HG03039 (cell line): Measurements from ENCODE around the gene DARS1.
A peak's percentile ranks its signal among the peaks of the same experiment; 100 is the strongest.

ENCODE experiments used
- ATAC-seq: cut with Tn5 transposase; IDR thresholded peaks from one replicate; pipeline ENCODE4 v1.9.1; 2021; ENCODE audit warnings: mild to moderate bottlenecking, moderate library complexity; ENCODE audit not compliant: unreplicated experiment

The DARS1 gene

GRCh38 chr2:135985018-135985825 lies at the start of gene DARS1:
Gene DARS1 (minus strand): TSS chr2:135985626. CDS start chr2:135985468, 158 bp downstream.
- peak; percentile 84 for ATAC-seq

- ATAC-seq = no peak
Measured at GRCh38 chr2:136034629-136035028, 49.2 kb upstream of the DARS1 start.

- no peak for ATAC-seq
Measured at GRCh38 chr2:136032817-136033535, 47.5 kb upstream of the DARS1 start.

GRCh38 chr2:136032192-136032591 lies 46.8 kb upstream of the DARS1 start:
- no peak for ATAC-seq

- ATAC-seq = no peak
Measured at GRCh38 chr2:136031711-136032110, 46.3 kb upstream of the DARS1 start.

- no peak for ATAC-seq
Measured at GRCh38 chr2:136030406-136030805, 45.0 kb upstream of the DARS1 start.

GRCh38 chr2:136029149-136029548 lies 43.7 kb upstream of the DARS1 start:
- peak; percentile 57 for ATAC-seq

- no peak for ATAC-seq
Measured at GRCh38 chr2:136028001-136028400, 42.6 kb upstream of the DARS1 start.

- ATAC-seq = no peak
Measured at GRCh38 chr2:136027112-136027511, 41.7 kb upstream of the DARS1 start.

GRCh38 chr2:136025057-136025973 lies 39.9 kb upstream of the DARS1 start:
- peak; percentile 69 for ATAC-seq

GRCh38 chr2:136024616-136025015 lies 39.2 kb upstream of the DARS1 start:
- ATAC-seq = no peak

GRCh38 chr2:136024185-136024584 lies 38.8 kb upstream of the DARS1 start:
- no peak for ATAC-seq

GRCh38 chr2:136023416-136023815 lies 38.0 kb upstream of the DARS1 start:
- ATAC-seq = no peak

- ATAC-seq = no peak
Measured at GRCh38 chr2:136022396-136023146, 37.1 kb upstream of the DARS1 start.

- no peak for ATAC-seq
Measured at GRCh38 chr2:136021976-136022375, 36.5 kb upstream of the DARS1 start.

GRCh38 chr2:136021406-136021805 lies 36.0 kb upstream of the DARS1 start:
- ATAC-seq = no peak

- no peak for ATAC-seq
Measured at GRCh38 chr2:136020831-136021230, 35.4 kb upstream of the DARS1 start.

GRCh38 chr2:136019825-136020224 lies 34.4 kb upstream of the DARS1 start:
- ATAC-seq = no peak

GRCh38 chr2:136019306-136019705 lies 33.9 kb upstream of the DARS1 start:
- ATAC-seq = no peak

- ATAC-seq = no peak
Measured at GRCh38 chr2:136017786-136018185, 32.4 kb upstream of the DARS1 start.
